Progenitor cell of endocrine pancreas (in vitro differentiated cells): ENCODE measurements around the gene SPOCD1. TPM values are rescaled to one million over a fixed set of nuclear protein-coding genes. Genes with fewer than 3 reads are reported as not detected.

Source experiments
- DNase-seq: peaks from one replicate; pipeline ENCODE4 v3.0.0; 2021; ENCODE audit warnings: low spot score; ENCODE audit not compliant: unreplicated experiment
- H3K27ac Mint-ChIP-seq: 2 replicates; pipeline ENCODE4 v1.8.0; 2021; ENCODE audit warnings: mild to moderate bottlenecking, moderate library complexity, mixed read lengths
- H3K27me3 Mint-ChIP-seq: 2 replicates; pipeline ENCODE4 v1.8.0; 2021; ENCODE audit warnings: mixed read lengths
- H3K36me3 Mint-ChIP-seq: 2 replicates; pipeline ENCODE4 v1.8.0; 2022; ENCODE audit warnings: mixed read lengths; ENCODE audit not compliant: insufficient read depth
- H3K4me1 Mint-ChIP-seq: 2 replicates; pipeline ENCODE4 v1.8.0; 2021; ENCODE audit warnings: low read depth, mixed read lengths
- H3K4me3 Mint-ChIP-seq: 2 replicates; pipeline ENCODE4 v1.8.0; 2021; ENCODE audit warnings: low read depth, mild to moderate bottlenecking, moderate library complexity, mixed read lengths
- H3K9me3 Mint-ChIP-seq: 2 replicates; pipeline ENCODE4 v1.8.0; 2021; ENCODE audit warnings: low read depth, mixed read lengths
- total RNA-seq: library from RNA; stranded (reverse); gene quantifications from 2 replicates; pipeline ENCODE4 v1.2.1, GENCODE V29; 2021
- TF ChIP-seq, protein P1 (sequence below): fragments of 200-600 bp; sonication (generic); IDR thresholded peaks from one replicate; pipeline ENCODE4 v1.5.0; 2021; ENCODE audit warnings: antibody characterized with exemption, mild to moderate bottlenecking; ENCODE audit not compliant: unreplicated experiment

Gene SPOCD1
- total RNA-seq, 1 donor from 2014 or later, result 0.36 TPM

DNA sequence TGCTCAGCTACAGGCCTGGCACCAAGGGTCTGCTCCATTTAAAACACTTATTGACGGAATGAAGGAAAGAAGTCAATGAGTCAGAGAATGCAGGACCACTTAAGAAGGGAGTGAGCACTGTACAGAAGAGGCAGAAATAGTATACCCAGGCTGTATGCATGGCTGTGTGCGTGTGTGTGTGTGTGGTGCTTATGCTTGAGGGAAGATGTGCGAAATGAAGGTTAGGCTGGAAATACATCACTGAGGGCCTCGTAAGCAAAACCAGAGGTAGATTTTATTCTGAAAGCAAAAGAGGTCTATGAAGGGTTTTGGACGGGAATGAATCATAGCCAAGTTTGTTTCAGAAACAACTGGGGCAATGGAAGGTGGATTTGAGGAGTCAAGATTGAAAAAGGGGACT, 42.0 kb downstream of the SPOCD1 start:
- H3K36me3 Mint-ChIP-seq, result no peaks in the 10 kb centered on the region
- TF ChIP-seq, protein P1, sequence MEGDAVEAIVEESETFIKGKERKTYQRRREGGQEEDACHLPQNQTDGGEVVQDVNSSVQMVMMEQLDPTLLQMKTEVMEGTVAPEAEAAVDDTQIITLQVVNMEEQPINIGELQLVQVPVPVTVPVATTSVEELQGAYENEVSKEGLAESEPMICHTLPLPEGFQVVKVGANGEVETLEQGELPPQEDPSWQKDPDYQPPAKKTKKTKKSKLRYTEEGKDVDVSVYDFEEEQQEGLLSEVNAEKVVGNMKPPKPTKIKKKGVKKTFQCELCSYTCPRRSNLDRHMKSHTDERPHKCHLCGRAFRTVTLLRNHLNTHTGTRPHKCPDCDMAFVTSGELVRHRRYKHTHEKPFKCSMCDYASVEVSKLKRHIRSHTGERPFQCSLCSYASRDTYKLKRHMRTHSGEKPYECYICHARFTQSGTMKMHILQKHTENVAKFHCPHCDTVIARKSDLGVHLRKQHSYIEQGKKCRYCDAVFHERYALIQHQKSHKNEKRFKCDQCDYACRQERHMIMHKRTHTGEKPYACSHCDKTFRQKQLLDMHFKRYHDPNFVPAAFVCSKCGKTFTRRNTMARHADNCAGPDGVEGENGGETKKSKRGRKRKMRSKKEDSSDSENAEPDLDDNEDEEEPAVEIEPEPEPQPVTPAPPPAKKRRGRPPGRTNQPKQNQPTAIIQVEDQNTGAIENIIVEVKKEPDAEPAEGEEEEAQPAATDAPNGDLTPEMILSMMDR, result no peak
- peaks cover 84% of the 10 kb centered on the region for H3K27me3 Mint-ChIP-seq
- H3K4me3 Mint-ChIP-seq, result no peak overlapping the region
- no peak for DNase-seq
- no peaks in the 10 kb centered on the region for H3K9me3 Mint-ChIP-seq
- H3K27ac Mint-ChIP-seq, result no peak overlapping the region
- H3K4me1 Mint-ChIP-seq, result peaks cover 6% of the 10 kb centered on the region

DNA sequence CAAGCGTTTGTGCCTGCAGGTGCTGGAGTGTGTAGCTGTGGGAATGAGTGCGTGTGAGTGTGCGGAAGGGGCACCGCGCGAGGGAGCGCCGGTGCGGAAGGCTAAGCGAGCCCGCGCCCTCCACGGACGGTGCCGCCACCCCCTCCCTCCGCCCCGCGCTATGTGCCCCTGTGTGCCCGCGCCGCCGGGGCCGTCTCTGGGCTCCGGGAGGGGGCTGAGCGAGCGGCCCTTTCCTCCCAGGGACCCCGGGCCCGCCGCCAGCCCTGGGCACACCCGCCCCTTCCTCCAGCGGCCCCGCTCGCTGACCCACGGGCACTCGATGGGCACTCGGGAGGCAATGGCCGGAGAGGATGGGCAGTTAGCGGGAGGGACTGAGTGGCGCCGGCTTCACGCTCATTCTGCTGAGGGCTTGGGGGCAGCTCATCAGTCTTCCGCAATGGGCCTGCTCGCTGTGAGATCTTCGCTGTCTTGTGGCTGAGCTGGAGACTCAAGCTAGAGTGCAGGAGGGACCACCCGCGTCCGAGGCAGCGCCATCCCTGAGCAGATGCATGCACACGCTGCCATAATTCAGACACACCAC, 43.1 kb downstream of the SPOCD1 start:
- H3K4me1 Mint-ChIP-seq, result peaks cover 6% of the 10 kb centered on the region
- TF ChIP-seq, protein P1, result no peak
- DNase-seq, result no peak
- peak overlapping the region; percentile 58 for H3K4me3 Mint-ChIP-seq
- no peaks in the 10 kb centered on the region for H3K9me3 Mint-ChIP-seq
- no peak overlapping the region for H3K27ac Mint-ChIP-seq
- no peaks in the 10 kb centered on the region for H3K36me3 Mint-ChIP-seq
- H3K27me3 Mint-ChIP-seq, result peaks cover 93% of the 10 kb centered on the region

DNA sequence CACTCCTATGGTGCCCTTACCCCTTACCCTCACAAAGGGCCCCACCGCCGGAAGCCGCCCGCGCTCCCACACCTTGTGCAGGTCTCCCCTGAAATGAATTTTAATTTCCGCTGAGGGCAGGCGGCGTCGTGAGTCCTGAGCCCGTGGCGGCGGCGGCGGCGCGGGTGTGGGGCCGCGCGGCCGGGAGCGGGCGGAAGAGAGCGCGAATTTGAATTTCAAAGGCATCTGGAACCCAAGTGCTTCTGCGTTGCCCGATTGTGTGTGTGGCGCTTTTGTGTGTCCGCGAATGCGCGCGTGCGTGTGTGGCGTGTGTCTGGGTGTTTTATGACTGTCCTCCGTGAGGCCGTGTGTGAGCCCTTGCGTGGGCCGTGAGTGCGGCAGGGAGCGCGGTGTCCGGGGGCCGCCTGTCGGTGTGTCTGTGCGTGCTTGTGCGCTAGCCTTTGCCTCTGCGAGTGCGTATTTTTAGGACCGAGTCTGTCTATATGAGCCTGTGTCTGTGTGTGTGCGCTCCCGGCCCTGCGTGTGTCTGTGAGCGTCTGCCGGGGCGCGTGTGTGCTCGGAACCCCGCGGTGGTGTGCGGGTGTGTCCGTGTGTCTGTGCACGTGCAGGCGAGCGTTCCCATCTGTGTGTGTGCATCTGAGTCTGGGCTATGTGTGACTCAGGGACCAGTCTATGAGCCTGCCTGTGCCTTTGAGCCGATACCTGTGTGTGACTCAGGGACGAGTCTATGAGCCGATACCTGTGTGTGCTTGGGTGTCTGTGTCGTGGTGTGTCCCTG, 43.7 kb downstream of the SPOCD1 start:
- Mint-ChIP-seq H3K4me1 (peaks cover 6% of the 10 kb centered on the region), H3K27me3 (peaks cover 93% of the 10 kb centered on the region), H3K9me3 (no peaks in the 10 kb centered on the region), H3K27ac (no peak overlapping the region), H3K36me3 (no peaks in the 10 kb centered on the region), H3K4me3 (peak overlapping the region; percentile 58)
- TF ChIP-seq, protein P1, result no peak
- DNase-seq, result no peak

DNA sequence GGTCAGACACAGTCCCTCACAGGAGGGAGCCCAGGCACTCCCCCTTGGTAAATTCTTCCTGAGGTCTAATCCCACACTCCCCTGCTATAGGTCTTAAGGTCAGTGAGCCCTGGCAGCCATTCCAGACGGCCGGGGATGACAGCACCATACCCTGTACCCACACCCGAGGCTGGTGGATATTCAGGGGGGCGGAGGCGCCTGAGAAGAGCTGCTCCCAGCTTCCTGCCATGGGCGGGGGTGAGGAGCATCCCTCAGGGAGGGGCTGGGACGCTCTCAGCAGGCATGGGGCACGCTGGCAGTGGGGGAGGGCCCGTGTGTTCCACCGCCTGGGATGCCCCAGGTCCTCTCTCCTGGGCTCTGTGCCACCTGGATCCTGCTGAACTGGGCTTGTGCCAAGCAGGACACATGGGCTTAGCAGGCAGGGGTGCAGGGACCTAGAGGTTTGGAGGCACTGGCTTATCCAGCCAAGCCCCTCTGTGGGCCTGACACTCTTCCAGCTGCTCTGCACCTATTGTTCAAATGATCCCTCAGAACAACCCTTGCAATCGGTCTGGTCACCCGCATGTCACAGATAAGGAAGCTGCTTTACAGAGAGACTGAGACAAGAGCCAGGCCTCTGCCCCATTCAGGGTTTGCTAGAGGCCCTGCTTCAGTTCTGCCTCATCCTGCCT, 46.0 kb downstream of the SPOCD1 start:
- no peaks in the 10 kb centered on the region for H3K9me3 Mint-ChIP-seq
- H3K4me3 Mint-ChIP-seq, result no peak overlapping the region
- H3K27ac Mint-ChIP-seq, result no peak overlapping the region

More for the DNA sequence above, 46.0 kb downstream of the SPOCD1 start:
- no peaks in the 10 kb centered on the region for H3K36me3 Mint-ChIP-seq
- peaks cover 90% of the 10 kb centered on the region for H3K27me3 Mint-ChIP-seq
- H3K4me1 Mint-ChIP-seq, result peaks cover 6% of the 10 kb centered on the region
- DNase-seq, result no peak
- TF ChIP-seq, protein P1, result no peak
